B cell (primary cell): Measurements from ENCODE around the gene TANC1. TPM values are rescaled to one million over a fixed set of nuclear protein-coding genes. Genes with fewer than 3 reads are reported as not detected.
A peak's percentile ranks its signal among the peaks of the same experiment; 100 is the strongest.

Experiments
- ATAC-seq: fragments of 200-7000 bp; cut with Tn5 transposase; one replicate; pipeline ENCODE4 v1.10.0; 2021; ENCODE audit warnings: low read depth, mild to moderate bottlenecking, moderate number of reproducible peaks, moderate library complexity
- CTCF ChIA-PET: fragments of 350-600 bp; sonication (Branson Sonifier 250); formaldehyde crosslinking; loops from one replicate; lab custom pipeline; 2021; ENCODE audit warnings: antibody characterized with exemption, inconsistent platforms; lab: Charles Lee
- POLR2A ChIA-PET: fragments of 350-600 bp; sonication (Branson Sonifier 250); formaldehyde crosslinking; loops from one replicate; lab custom pipeline; 2021; ENCODE audit warnings: antibody characterized with exemption; lab: Charles Lee
- DNase-seq: peaks from one replicate; pipeline ENCODE4 v3.0.0; 2013
- H2AFZ ChIP-seq: 2 replicates; pipeline ENCODE4 v1.6.1; 2012; ENCODE audit warnings: mild to moderate bottlenecking, low read depth, low read length; ENCODE audit not compliant: insufficient read depth, poor library complexity, severe bottlenecking
- H3K27ac ChIP-seq, 2 donors: 1 replicate in 1 of 2; 2 replicates in 1 of 2; pipeline ENCODE4 v1.5.1; 2012 to 2013; ENCODE audit warnings: low read length in 2 of 2, mild to moderate bottlenecking in 2 of 2, moderate library complexity in 1 of 2
- H3K27me3 ChIP-seq, 4 experiments: fragments of 200-600 bp in 1 of 4; sonication (generic) in 1 of 4; replicated peaks in 1 of 4; 1 replicate in 2 of 4; 2 replicates in 2 of 4; pipeline versions ENCODE4 v1.6.1 to v1.7.0; 2013 to 2016; ENCODE audit warnings: low read length in 3 of 4, mild to moderate bottlenecking in 2 of 4, mixed read lengths in 1 of 4, moderate library complexity in 1 of 4; ENCODE audit not compliant: insufficient read depth in 4 of 4, control insufficient read depth in 3 of 4; ENCODE audit errors: control extremely low read depth in 1 of 4
- H3K36me3 ChIP-seq, 2 experiments: replicated peaks in 1 of 2; 1 replicate in 1 of 2; 2 replicates in 1 of 2; pipeline versions ENCODE4 v1.6.1 to v1.7.1; 2013; ENCODE audit warnings: low read length in 1 of 2; ENCODE audit not compliant: insufficient read depth in 2 of 2, control insufficient read depth in 1 of 2; ENCODE audit errors: control extremely low read depth in 1 of 2, extremely low read depth in 1 of 2
- H3K4me1 ChIP-seq, 2 donors: fragments of 200-600 bp in 1 of 2; sonication (generic) in 1 of 2; 1 replicate in 1 of 2; 2 replicates in 1 of 2; pipeline versions ENCODE4 v1.5.1 to v1.6.1; 2013 to 2017; ENCODE audit warnings: low read length in 2 of 2; ENCODE audit not compliant: control insufficient read depth in 2 of 2, insufficient read depth in 2 of 2
- H3K4me2 ChIP-seq: replicated peaks from 2 replicates; pipeline ENCODE3; 2012; ENCODE audit warnings: mild to moderate bottlenecking, low read depth, low read length; ENCODE audit not compliant: poor library complexity, severe bottlenecking
- H3K4me3 ChIP-seq, 5 experiments: fragments of 200-600 bp in 1 of 5; sonication (generic) in 1 of 5; 1 replicate in 3 of 5; 2 replicates in 2 of 5; pipeline versions ENCODE4 v1.5.1 to v1.7.0; 2011 to 2016; ENCODE audit warnings: low read length in 4 of 5, mild to moderate bottlenecking in 4 of 5, low read depth in 2 of 5, control low read depth in 1 of 5, moderate library complexity in 1 of 5; ENCODE audit not compliant: insufficient read depth in 1 of 5; ENCODE audit errors: control extremely low read depth in 1 of 5, extremely low read depth in 1 of 5
- H3K79me2 ChIP-seq: fragments of 200-600 bp; sonication (generic); one replicate; pipeline ENCODE4 v1.6.0; 2016; ENCODE audit warnings: low read length; ENCODE audit not compliant: control insufficient read depth, insufficient read depth
- H3K9ac ChIP-seq: fragments of 200-600 bp; sonication (generic); 2 replicates; pipeline ENCODE4 v1.6.1; 2017; ENCODE audit warnings: mild to moderate bottlenecking, low read length, moderate library complexity
- H3K9me3 ChIP-seq, 3 donors: one replicate each; pipeline versions ENCODE4 v1.6.1 to v1.7.1; 2013; ENCODE audit warnings: low read length in 2 of 3; ENCODE audit not compliant: control insufficient read depth in 2 of 3, insufficient read depth in 1 of 3; ENCODE audit errors: control extremely low read depth in 1 of 3
- H4K20me1 ChIP-seq: 2 replicates; pipeline ENCODE4 v1.6.0; 2012; ENCODE audit warnings: mild to moderate bottlenecking, low read length; ENCODE audit not compliant: insufficient read depth, control insufficient read depth, poor library complexity, severe bottlenecking
- H3K27ac Mint-ChIP-seq: one replicate; pipeline ENCODE4 v1.8.0; 2021; ENCODE audit warnings: mixed read lengths
- H3K27me3 Mint-ChIP-seq: one replicate; pipeline ENCODE4 v1.8.0; 2021; ENCODE audit warnings: mixed read lengths
- H3K4me1 Mint-ChIP-seq: one replicate; pipeline ENCODE4 v1.8.0; 2021; ENCODE audit warnings: mixed read lengths
- H3K4me3 Mint-ChIP-seq: one replicate; pipeline ENCODE4 v1.8.0; 2021; ENCODE audit warnings: mixed read lengths
- H3K9me3 Mint-ChIP-seq: one replicate; pipeline ENCODE4 v1.8.0; 2022; ENCODE audit warnings: mixed read lengths; ENCODE audit not compliant: insufficient read depth
- CTCF ChIP-seq: fragments of 200-600 bp; IDR thresholded peaks from one replicate; pipeline ENCODE4 v1.8.0; 2022; ENCODE audit warnings: antibody characterized with exemption, mild to moderate bottlenecking
- EZH2 ChIP-seq: IDR thresholded peaks from 2 replicates; pipeline ENCODE4 v1.6.1; 2012; ENCODE audit warnings: borderline replicate concordance, low read depth, mild to moderate bottlenecking, moderate library complexity, low read length; ENCODE audit not compliant: insufficient read depth, poor library complexity, severe bottlenecking
- WGBS: methylation state at CpG from one replicate; pipeline ENCODE4 v1.1.5; 2013; ENCODE audit warnings: missing lambda C conversion rate; ENCODE audit not compliant: insufficient coverage; 5-methylcytosine and 5-hydroxymethylcytosine counted together
- intact Hi-C: fragments of 100-400 bp; cut with micrococcal nuclease; formaldehyde crosslinking; loops from one replicate; pipeline ENCODE4 v1.10.0; 2022
- polyA plus RNA-seq: library from polyadenylated mRNA; depleted of rRNA; stranded (reverse); fragments of >200 nt; gene quantifications from 2 replicates; pipeline ENCODE4 v1.2.3, GENCODE V29; 2012
- total RNA-seq, 2 donors: library from RNA; stranded (reverse); fragments of 120-200 nt in 1 of 2; gene quantifications; 1 replicate in 1 of 2; 2 replicates in 1 of 2; pipeline versions ENCODE4 v1.2.3 to v1.2.4, GENCODE V29; 2013 to 2022

Gene TANC1
- total and polyA plus RNA-seq, 2 donors (not counting 1 experiment from before 2014, with no cell fraction given), result 0.13 TPM; not detected in 1

GRCh38 chr2:159146996-159147666, 178.7 kb downstream of the TANC1 start:
- H3K9me3 Mint-ChIP-seq, result no peaks in the 10 kb centered on the region
- 33% methylated on average over 9 of the region's 14 CpGs for WGBS
- Histone ChIP-seq H3K4me3 (no peak overlapping the region), H2AFZ (peak overlapping the region; percentile 28), H3K9me3 (no peaks in the 10 kb centered on the region), H3K4me1 (peaks cover 0 to 3% of the 10 kb centered on the region in 2 donors), H4K20me1 (no peaks in the 10 kb centered on the region), H3K9ac (no peak overlapping the region), H3K27ac (no peak overlapping the region), H3K79me2 (no peaks in the 10 kb centered on the region), H3K4me2 (no peak overlapping the region), H3K27me3 (peaks cover 0 to 9% (median under 1%) of the 10 kb centered on the region in 4 experiments), H3K36me3 (no peaks in the 10 kb centered on the region)
- H3K27ac Mint-ChIP-seq, result no peak overlapping the region
- DNase-seq (no peak), ATAC-seq (no peak)
- no peak for TF ChIP-seq EZH2
- intact Hi-C loops, result no loop called here
- H3K4me3 Mint-ChIP-seq, result no peak overlapping the region
- H3K27me3 Mint-ChIP-seq, result peaks cover 23% of the 10 kb centered on the region
- ChIA-PET CTCF (no interaction called here), POLR2A (no interaction called here)
- peaks cover 2% of the 10 kb centered on the region for H3K4me1 Mint-ChIP-seq

GRCh38 chr2:159147690-159148089, 179.2 kb downstream of the TANC1 start:
- ChIA-PET POLR2A (no interaction called here), CTCF (interaction anchor here (0.6 kb wide), 1 partner anchor 244 kb away, joined by 3 read pairs; no protein-coding TSS in a partner anchor)
- Mint-ChIP-seq H3K4me1 (peaks cover 2% of the 10 kb centered on the region), H3K27ac (no peak overlapping the region), H3K9me3 (no peaks in the 10 kb centered on the region), H3K27me3 (peaks cover 24% of the 10 kb centered on the region), H3K4me3 (no peak overlapping the region)
- no peak for DNase-seq
- no peak overlapping the region for H2AFZ ChIP-seq
- H3K27ac ChIP-seq, result no peak overlapping the region
- H3K9ac ChIP-seq, result no peak overlapping the region
- no peaks in the 10 kb centered on the region for H4K20me1 ChIP-seq
- H3K27me3 ChIP-seq, result peaks cover 0 to 9% (median under 1%) of the 10 kb centered on the region in 4 experiments
- no peak overlapping the region for H3K4me3 ChIP-seq
- H3K4me2 ChIP-seq, result no peak overlapping the region
- peaks cover 0 to 3% of the 10 kb centered on the region in 2 donors for H3K4me1 ChIP-seq
- ATAC-seq, result no peak
- no peaks in the 10 kb centered on the region for H3K36me3 ChIP-seq
- no peak for TF ChIP-seq EZH2
- no peak for TF ChIP-seq CTCF
- no CpG with 5 or more reads among the region's 3 CpGs for WGBS
- intact Hi-C loops, result no loop called here
- H3K9me3 ChIP-seq, result no peaks in the 10 kb centered on the region
- H3K79me2 ChIP-seq, result no peaks in the 10 kb centered on the region
